HL-60 (cell line): Measurements from ENCODE around the gene MAD2L1.

Source experiments
- CTCF ChIP-seq: IDR thresholded peaks from one replicate; pipeline ENCODE4 v1.5.1; 2011; ENCODE audit warnings: low read length, control low read depth, inconsistent platforms; ENCODE audit not compliant: insufficient read depth
- POLR2AphosphoS5 ChIP-seq: IDR thresholded peaks from 2 replicates; pipeline ENCODE4 v1.6.1; 2012; ENCODE audit warnings: low read depth
- REST ChIP-seq: IDR thresholded peaks from 2 replicates; pipeline ENCODE4 v1.6.1; 2012; ENCODE audit warnings: low read depth; ENCODE audit not compliant: insufficient replicate concordance

- TF ChIP-seq CTCF, result no peak
- TF ChIP-seq POLR2AphosphoS5, result no peak
- TF ChIP-seq REST, result no peak
Observed at GRCh38 chr4:120043828-120044227, 22.8 kb downstream of the MAD2L1 start.
